ENCODE results near the gene SCD.

SCD gene

DNA sequence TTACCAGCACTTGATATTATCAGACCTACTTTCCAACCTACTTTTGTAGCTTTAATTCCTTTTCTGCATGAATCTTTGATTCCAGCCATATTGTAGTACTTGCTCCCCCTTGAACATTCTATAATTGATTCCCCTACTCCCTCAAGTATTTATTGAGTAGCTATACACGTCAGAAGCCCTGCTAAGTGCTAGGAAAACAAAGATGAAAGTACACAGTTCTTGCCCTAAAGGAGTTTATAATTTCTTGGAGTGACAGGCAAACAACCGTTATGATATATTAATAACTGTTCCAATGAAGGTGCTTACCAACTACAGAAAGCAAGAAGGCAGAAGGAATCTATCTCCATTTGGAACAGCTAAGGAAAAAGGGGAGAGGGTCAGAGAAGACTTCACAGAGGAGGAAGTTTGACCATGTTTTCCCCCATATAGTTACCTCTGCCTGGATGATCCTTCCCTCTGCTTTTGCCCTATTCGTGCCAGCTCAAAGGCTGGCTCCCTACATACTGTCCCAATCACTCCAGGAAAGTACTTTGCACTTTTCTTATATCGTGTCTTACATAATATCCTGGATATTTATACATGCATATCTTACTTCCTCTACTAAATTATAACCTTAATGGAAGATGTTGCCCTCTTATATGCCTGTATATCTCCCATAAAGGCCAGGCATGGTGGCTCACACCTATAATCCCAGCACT lies 54.7 kb downstream of the SCD start:
- DNase-seq, result no peak

DNA sequence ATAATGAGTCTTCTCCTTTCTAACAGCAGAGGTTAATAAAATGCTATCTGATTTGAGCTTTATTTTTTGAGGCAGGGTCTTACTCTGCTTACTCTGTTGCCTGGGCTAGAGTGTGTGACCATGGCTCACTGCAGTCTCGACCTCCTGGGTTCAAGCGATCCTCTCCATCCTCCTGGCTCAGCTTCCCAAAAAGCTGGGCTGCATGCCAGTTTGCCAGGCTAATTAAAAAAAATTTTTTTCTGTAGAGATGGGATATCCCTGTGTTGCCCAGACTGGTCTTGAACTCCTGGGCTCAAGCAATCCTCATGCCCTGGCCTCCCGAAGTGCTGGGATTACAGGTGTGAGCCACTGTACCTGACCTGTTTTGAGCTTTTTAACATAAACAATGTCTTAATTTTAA lies 56.7 kb downstream of the SCD start:
- DNase-seq, result no peak

DNA sequence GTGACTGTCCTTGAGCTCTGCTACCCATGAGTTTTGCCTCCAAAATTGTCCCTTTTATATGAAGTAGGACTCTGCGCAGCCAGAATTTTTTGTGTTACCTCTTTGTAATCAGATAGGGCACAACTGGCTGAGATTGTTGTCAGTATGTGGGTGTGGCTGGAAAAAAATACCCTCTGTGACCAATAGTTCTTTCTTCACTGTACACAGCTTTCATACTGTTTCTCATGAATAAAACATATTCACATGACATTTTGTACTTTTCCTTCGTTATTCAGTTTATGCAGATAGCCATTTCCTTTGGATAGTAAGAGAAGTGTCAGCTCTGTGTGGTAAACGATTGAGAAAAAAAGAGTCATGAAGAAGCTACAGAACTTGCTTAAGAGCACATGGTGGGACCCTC lies 66.1 kb downstream of the SCD start:
- no peak for DNase-seq

Data from GDM1 (cell line).